GM19438 (cell line): Measurements from ENCODE around the gene TBL1X.

ENCODE experiments used
- ATAC-seq: cut with Tn5 transposase; IDR thresholded peaks from one replicate; pipeline ENCODE4 v1.9.1; 2021; ENCODE audit warnings: low read depth; ENCODE audit not compliant: unreplicated experiment

Gene TBL1X

GRCh38 chrX:9493936-9494335 lies 29.1 kb downstream of the TBL1X start:
- ATAC-seq = no peak

GRCh38 chrX:9494771-9495170 lies 29.9 kb downstream of the TBL1X start:
- ATAC-seq = no peak

GRCh38 chrX:9495496-9495895 lies 30.6 kb downstream of the TBL1X start:
- no peak for ATAC-seq

- no peak for ATAC-seq
These were observed 33.4 kb downstream of the TBL1X start for GRCh38 chrX:9498236-9498635.

- no peak for ATAC-seq
These were observed 35.7 kb downstream of the TBL1X start for GRCh38 chrX:9500584-9500983.

- ATAC-seq = no peak
These were observed 36.5 kb downstream of the TBL1X start for GRCh38 chrX:9501362-9501761.

GRCh38 chrX:9503261-9503660 lies 38.4 kb downstream of the TBL1X start:
- no peak for ATAC-seq

GRCh38 chrX:9510366-9510765 lies 45.5 kb downstream of the TBL1X start:
- ATAC-seq = no peak

- no peak for ATAC-seq
These were observed 46.1 kb downstream of the TBL1X start for GRCh38 chrX:9510980-9511379.

GRCh38 chrX:9515489-9515888 lies 50.6 kb downstream of the TBL1X start:
- no peak for ATAC-seq

GRCh38 chrX:9515973-9516538 lies 51.2 kb downstream of the TBL1X start:
- ATAC-seq = no peak

- no peak for ATAC-seq
These were observed 51.8 kb downstream of the TBL1X start for GRCh38 chrX:9516635-9517034.

- no peak for ATAC-seq
These were observed 53.2 kb downstream of the TBL1X start for GRCh38 chrX:9518051-9518450.

- no peak for ATAC-seq
These were observed 54.0 kb downstream of the TBL1X start for GRCh38 chrX:9518889-9519288.

GRCh38 chrX:9519546-9520216 lies 54.8 kb downstream of the TBL1X start:
- no peak for ATAC-seq

GRCh38 chrX:9520217-9520590 lies 55.3 kb downstream of the TBL1X start:
- no peak for ATAC-seq

GRCh38 chrX:9522378-9523155 lies 57.7 kb downstream of the TBL1X start:
- no peak for ATAC-seq

GRCh38 chrX:9525511-9526248 lies 60.8 kb downstream of the TBL1X start:
- ATAC-seq = no peak

- no peak for ATAC-seq
These were observed 62.1 kb downstream of the TBL1X start for GRCh38 chrX:9526965-9527364.

GRCh38 chrX:9528498-9528897 lies 63.6 kb downstream of the TBL1X start:
- no peak for ATAC-seq

- ATAC-seq = no peak
These were observed 64.4 kb downstream of the TBL1X start for GRCh38 chrX:9529223-9529622.
